HCT116 (cell line): ENCODE data around the gene ESF1.

Experiments used
- CTCF ChIP-seq, 3 experiments: fragments of 200-600 bp in 1 of 3; sonication (generic) in 1 of 3; IDR thresholded peaks in 2 of 3; conservative IDR thresholded peaks in 1 of 3; 2 replicates each; pipeline ENCODE4 v1.5.1; 2012 to 2017; ENCODE audit warnings: low read depth in 2 of 3, low read length in 2 of 3, antibody characterized with exemption in 1 of 3, borderline replicate concordance in 1 of 3, control low read depth in 1 of 3, mild to moderate bottlenecking in 1 of 3, mixed read lengths in 1 of 3, mixed run types in 1 of 3, moderate library complexity in 1 of 3; ENCODE audit not compliant: insufficient read depth in 1 of 3
- ELF1 ChIP-seq: IDR thresholded peaks from 2 replicates; pipeline ENCODE4 v1.6.1; 2012; ENCODE audit warnings: low read depth, borderline replicate concordance
- EZH2 ChIP-seq: fragments of 200-600 bp; sonication (generic); IDR thresholded peaks from 2 replicates; pipeline ENCODE4 v1.6.1; 2017; ENCODE audit warnings: antibody characterized with exemption, mixed run types
- EZH2phosphoT487 ChIP-seq: fragments of 200-600 bp; IDR thresholded peaks from 2 replicates; pipeline ENCODE4 v1.6.1; 2018; ENCODE audit warnings: antibody characterized with exemption, borderline replicate concordance
- MAX ChIP-seq: IDR thresholded peaks from 2 replicates; pipeline ENCODE4 v1.6.1; 2012
- POLR2A ChIP-seq: IDR thresholded peaks from 2 replicates; pipeline ENCODE4 v1.7.0; 2011; ENCODE audit warnings: borderline replicate concordance; ENCODE audit not compliant: insufficient read depth, insufficient read length; ENCODE audit errors: extremely low read depth
- POLR2AphosphoS5 ChIP-seq: IDR thresholded peaks from 2 replicates; pipeline ENCODE4 v1.6.1; 2011; ENCODE audit warnings: mild to moderate bottlenecking, low read depth, low read length, moderate library complexity
- RAD21 ChIP-seq: IDR thresholded peaks from 2 replicates; pipeline ENCODE4 v1.6.1; 2012; ENCODE audit warnings: low read depth, mild to moderate bottlenecking
- TCF7L2 ChIP-seq: IDR thresholded peaks from 2 replicates; pipeline ENCODE4 v1.7.0; 2011; ENCODE audit warnings: borderline replicate concordance, inconsistent platforms; ENCODE audit not compliant: insufficient read depth, insufficient read length; ENCODE audit errors: extremely low read depth

- peak; percentile 8 to 50 (median 31); a peak in 3 of 6 replicates for TF ChIP-seq CTCF (IDR thresholded peaks at IDR 0.05 in 2 of 3, conservative IDR thresholded peaks at IDR 0.05 in 1 of 3; ENCODE audit: borderline replicate concordance in 1 of 3, insufficient read depth in 1 of 3, low read depth in 2 of 3, low read length in 2 of 3)
- no peak for TF ChIP-seq ELF1
- no peak for TF ChIP-seq POLR2AphosphoS5
- no peak for TF ChIP-seq EZH2
- no peak for TF ChIP-seq TCF7L2
- TF ChIP-seq POLR2A = no peak
- TF ChIP-seq RAD21 = peak; percentile 40
- no peak for TF ChIP-seq EZH2phosphoT487
- TF ChIP-seq MAX = no peak
Observed at GRCh38 chr20:13771853-13772453, 12.8 kb downstream of the ESF1 start.
